Transverse colon (tissue), 4 donors: Measurements from ENCODE around the gene MCF2L2.

ENCODE experiments used
- CTCF ChIP-seq, 5 experiments: fragments of 200-600 bp in 3 of 5; fragments of 450-650 bp in 2 of 5; sonication (generic) in 3 of 5; IDR thresholded peaks; 1 replicate in 2 of 5; 2 replicates in 3 of 5; pipeline ENCODE4 v1.5.1; 2016 to 2017; ENCODE audit warnings: antibody characterized with exemption in 5 of 5, inconsistent platforms in 3 of 5, mild to moderate bottlenecking in 2 of 5, moderate library complexity in 1 of 5
- EP300 ChIP-seq: sonication (generic); formaldehyde crosslinking; IDR thresholded peaks from one replicate; pipeline ENCODE4 v1.6.1; 2017; ENCODE audit warnings: antibody characterized with exemption, low read depth
- POLR2A ChIP-seq: fragments of 450-650 bp; IDR thresholded peaks from one replicate; pipeline ENCODE4 v1.6.1; 2016; ENCODE audit warnings: antibody characterized with exemption, mild to moderate bottlenecking, moderate library complexity
- POLR2AphosphoS5 ChIP-seq, 3 donors: sonication (generic); formaldehyde crosslinking; IDR thresholded peaks; one replicate each; pipeline ENCODE4 v1.6.1; 2016; ENCODE audit warnings: antibody characterized with exemption in 3 of 3

GRCh38 chr3:183447206-183448001, 19.0 kb upstream of the MCF2L2 start:
- TF ChIP-seq POLR2AphosphoS5 (IDR thresholded peaks at IDR 0.05) = peak; percentile 65 to 77 (median 74)
- no peak for TF ChIP-seq CTCF (IDR thresholded peaks at IDR 0.05)
- TF ChIP-seq POLR2A = peak; percentile 54
- no peak for TF ChIP-seq EP300
